KBM-7 (cell line): ENCODE results near the gene NEGR1.

ENCODE experiments used
- DNase-seq: peaks from one replicate; pipeline ENCODE4 v3.0.0-alpha.2; 2015
- in situ Hi-C: fragments of 300-500 bp; cut with MboI; formaldehyde crosslinking; loops from 2 replicates; pipeline ENCODE4 v1.14.3; 2020; ENCODE audit warnings: low sequenced_read_pairs, low pct_unique_long_range_greater_than_20kb, mixed read lengths

Gene NEGR1

GRCh38 chr1:72063364-72064044, 218.8 kb downstream of the NEGR1 start:
- in situ Hi-C loops = no loop called here
- DNase-seq = no peak

GRCh38 chr1:72062584-72062983, 219.8 kb downstream of the NEGR1 start:
- in situ Hi-C loops = no loop called here
- DNase-seq = peak; percentile 43

GRCh38 chr1:72060466-72061245, 221.7 kb downstream of the NEGR1 start:
- in situ Hi-C loops = no loop called here
- DNase-seq = no peak

GRCh38 chr1:72056516-72056915, 225.8 kb downstream of the NEGR1 start:
- in situ Hi-C loops = no loop called here
- DNase-seq = no peak

GRCh38 chr1:72051538-72051937, 230.8 kb downstream of the NEGR1 start:
- in situ Hi-C loops = no loop called here
- no peak for DNase-seq

GRCh38 chr1:72050551-72050950, 231.8 kb downstream of the NEGR1 start:
- in situ Hi-C loops = no loop called here
- no peak for DNase-seq

GRCh38 chr1:72037745-72038343, 244.5 kb downstream of the NEGR1 start:
- peak; percentile 50 for DNase-seq
- in situ Hi-C loops = no loop called here

- in situ Hi-C loops = no loop called here
- DNase-seq = no peak
Measured at GRCh38 chr1:72034827-72035226, 247.5 kb downstream of the NEGR1 start.

- DNase-seq = no peak
- in situ Hi-C loops = no loop called here
Measured at GRCh38 chr1:72023063-72023930, 259.0 kb downstream of the NEGR1 start.

GRCh38 chr1:72018562-72018961, 263.8 kb downstream of the NEGR1 start:
- no peak for DNase-seq
- in situ Hi-C loops = no loop called here

- in situ Hi-C loops = no loop called here
- DNase-seq = no peak
Measured at GRCh38 chr1:72015006-72015405, 267.3 kb downstream of the NEGR1 start.

- no peak for DNase-seq
- in situ Hi-C loops = no loop called here
Measured at GRCh38 chr1:72013161-72013560, 269.2 kb downstream of the NEGR1 start.

GRCh38 chr1:72011721-72012120, 270.6 kb downstream of the NEGR1 start:
- in situ Hi-C loops = no loop called here
- no peak for DNase-seq

GRCh38 chr1:72010094-72010431, 272.3 kb downstream of the NEGR1 start:
- DNase-seq = peak; percentile 34
- in situ Hi-C loops = no loop called here

GRCh38 chr1:72009173-72010093, 272.9 kb downstream of the NEGR1 start:
- DNase-seq = peak; percentile 37
- in situ Hi-C loops = no loop called here

GRCh38 chr1:72007312-72007711, 275.0 kb downstream of the NEGR1 start:
- in situ Hi-C loops = no loop called here
- no peak for DNase-seq

- in situ Hi-C loops = no loop called here
- DNase-seq = no peak
Measured at GRCh38 chr1:72006092-72006491, 276.2 kb downstream of the NEGR1 start.

- no peak for DNase-seq
- in situ Hi-C loops = no loop called here
Measured at GRCh38 chr1:72003092-72003491, 279.2 kb downstream of the NEGR1 start.

- peak; percentile 81 for DNase-seq
- in situ Hi-C loops = no loop called here
Measured at GRCh38 chr1:72000809-72001208, 281.5 kb downstream of the NEGR1 start.
